ENCODE results near the gene NHP2.

NHP2 gene

GRCh38 chr5:178174456-178174855 is 20.8 kb upstream of the NHP2 start:
- DNase-seq, result no peak

- DNase-seq, result no peak
Observed at GRCh38 chr5:178170455-178170854, 16.8 kb upstream of the NHP2 start.

GRCh38 chr5:178165581-178165980 is 11.9 kb upstream of the NHP2 start:
- DNase-seq, result no peak

- no peak for DNase-seq
Observed at GRCh38 chr5:178163772-178164735, 10.4 kb upstream of the NHP2 start.

- DNase-seq, result no peak
Observed at GRCh38 chr5:178162481-178162880, 8.8 kb upstream of the NHP2 start.

- DNase-seq, result no peak
Observed at GRCh38 chr5:178160176-178160575, 6.5 kb upstream of the NHP2 start.

GRCh38 chr5:178155065-178155464 is 1.4 kb upstream of the NHP2 start:
- DNase-seq, result no peak

- DNase-seq, result no peak
Observed at GRCh38 chr5:178152491-178153444, 917 bp downstream of the NHP2 start.

GRCh38 chr5:178150977-178151734 is 2.5 kb downstream of the NHP2 start:
- DNase-seq, result no peak

- DNase-seq, result no peak
Observed at GRCh38 chr5:178149199-178149932, 4.3 kb downstream of the NHP2 start.

GRCh38 chr5:178147406-178147805 is 6.3 kb downstream of the NHP2 start:
- no peak for DNase-seq

- DNase-seq, result peak; percentile 5
Observed at GRCh38 chr5:178145965-178146820, 7.5 kb downstream of the NHP2 start.

- no peak for DNase-seq
Observed at GRCh38 chr5:178143901-178144300, 9.8 kb downstream of the NHP2 start.

- no peak for DNase-seq
Observed at GRCh38 chr5:178143246-178143645, 10.4 kb downstream of the NHP2 start.

GRCh38 chr5:178142642-178143041 is 11.0 kb downstream of the NHP2 start:
- DNase-seq, result no peak

GRCh38 chr5:178141550-178141949 is 12.1 kb downstream of the NHP2 start:
- no peak for DNase-seq

GRCh38 chr5:178137991-178138390 is 15.7 kb downstream of the NHP2 start:
- DNase-seq, result no peak

GRCh38 chr5:178136990-178137389 is 16.7 kb downstream of the NHP2 start:
- no peak for DNase-seq

GRCh38 chr5:178131446-178131996 is 22.2 kb downstream of the NHP2 start:
- DNase-seq, result no peak

GRCh38 chr5:178130576-178131445 is 22.9 kb downstream of the NHP2 start, which contains the start of gene RMND5B:
Gene RMND5B, plus strand, starts transcription at chr5:178131014. Its CDS starts 7,106 bp downstream, at chr5:178138120.
- no peak for DNase-seq
